Heart right ventricle (tissue), 16 donors: ENCODE results near the gene KIAA0930. TPM values are rescaled to one million over a fixed set of nuclear protein-coding genes. Genes with fewer than 3 reads are reported as not detected.

Experiments
- ATAC-seq, 8 donors: fragments of 200-7000 bp; cut with Tn5 transposase; one replicate each; pipeline ENCODE4 v1.9.1; 2020; ENCODE audit warnings: mild to moderate bottlenecking in 8 of 8, moderate library complexity in 8 of 8, moderate number of reproducible peaks in 1 of 8
- DNase-seq, 2 donors: peaks; one replicate each; pipeline ENCODE4 v3.0.0-alpha.2; 2020
- H3K27ac ChIP-seq, 10 donors: fragments of 200-600 bp; sonication (generic) in 2 of 10; one replicate each; pipeline versions ENCODE4 v1.5.0 to v1.8.0; 2020 to 2022; ENCODE audit warnings: mild to moderate bottlenecking in 3 of 10
- H3K27me3 ChIP-seq, 7 donors: fragments of 200-600 bp; one replicate each; pipeline ENCODE4 v1.8.0; 2021 to 2022; ENCODE audit warnings: mild to moderate bottlenecking in 2 of 7
- H3K36me3 ChIP-seq, 9 donors: fragments of 200-600 bp; sonication (generic) in 1 of 9; one replicate each; pipeline versions ENCODE4 v1.5.0 to v1.8.0; 2020 to 2022; ENCODE audit warnings: mild to moderate bottlenecking in 2 of 9
- H3K4me1 ChIP-seq, 9 donors: fragments of 200-600 bp; sonication (generic) in 1 of 9; one replicate each; pipeline versions ENCODE4 v1.5.0 to v1.8.0; 2020 to 2022; ENCODE audit warnings: mild to moderate bottlenecking in 4 of 9
- H3K4me3 ChIP-seq, 10 donors: fragments of 200-600 bp; sonication (generic) in 2 of 10; one replicate each; pipeline versions ENCODE4 v1.5.0 to v1.8.0; 2020 to 2022; ENCODE audit warnings: mild to moderate bottlenecking in 7 of 10, moderate library complexity in 2 of 10
- H3K9me3 ChIP-seq, 11 donors: fragments of 200-600 bp in 10 of 11; sonication (generic) in 2 of 11; one replicate each; pipeline versions ENCODE4 v1.5.0 to v1.8.0; 2013 to 2022; ENCODE audit warnings: mild to moderate bottlenecking in 2 of 11, control low read depth in 1 of 11, moderate library complexity in 1 of 11
- CTCF ChIP-seq, 9 donors: fragments of 200-600 bp; sonication (generic) in 2 of 9; IDR thresholded peaks; one replicate each; pipeline versions ENCODE4 v1.5.0 to v1.8.0; 2021 to 2022; ENCODE audit warnings: antibody characterized with exemption in 9 of 9, mild to moderate bottlenecking in 5 of 9, moderate library complexity in 1 of 9
- WGBS, 2 donors: extraction: QIAGEN DNeasy Blood & Tissue Kit; methylation state at CpG; one replicate each; pipeline ENCODE4 v1.1.7; 2013; ENCODE audit warnings: inconsistent platforms in 1 of 2; 5-methylcytosine and 5-hydroxymethylcytosine counted together
- intact Hi-C, 10 donors: fragments of 100-400 bp; cut with DNase I; formaldehyde crosslinking; loops; one replicate each; pipeline versions ENCODE4 v1.11.1 to v1.14.2; 2022
- polyA plus RNA-seq, 2 donors: library from polyadenylated mRNA; stranded (reverse); fragments of 200-250 nt; gene quantifications; one replicate each; pipeline ENCODE4 v1.2.3, GENCODE V29; 2013
- total RNA-seq, 10 donors: library from RNA; stranded (reverse); fragmentation: NEBNext Ultra II Directional in 3 of 10; extraction: Animal tissue kit (Norgen Biotek cat#: 25700) in 3 of 10; gene quantifications; one replicate each; pipeline versions ENCODE4 v1.2.1 to v1.2.4, GENCODE V29; 2021 to 2023
- donor health status: Arrhythmogenic right ventricular cardiomyopathy.
- donor health status: ischemic (EF 13 %, LVEDD 7.1; RV severe dilation, severe dysfunction).
- donor health status: healthy with polysubstance abuse.
- donor health status: DM: no; HTN: yes; CAD: no.
- donor health status: DM: no; HTN: no; CAD: no.
- donor health status: ischemic (EF 25% LVEDD 6.9; RV normal size, moderate dysfunction).
- donor health status: ischemic (EF 25% LVEDD 5.7; RV mildly dilated, moderate dysfunction).
- donor health status: healthy.
- donor health status: DM: yes; HTN: yes; CAD: no.
- donor health status: Ischemic cardiomyopathy.
- donor health status: ischemic (EF 35%, LVEDD 5.7; RV mildly dilated, moderate dysfunction).
- donor health status: nonischemic (EF 11% LVEDD 7.7; RV severe dilation, severe dysfunction).
- donor health status: DM: yes; HTN: yes; CAD: no.
- donor health status: PGD.
- donor health status: ischemic (EF 29% LVEDD 5.4; RV normal size, mild dysfunction).
- donor health status: nonischemic (EF 23%, LVEDD 6.1; RV moderate dilation, normal function).

Gene KIAA0930
- total and polyA plus RNA-seq, 12 donors = 9.1 to 48.3 (median 16.3) TPM

GRCh38 chr22:45228401-45228754, 12.3 kb downstream of the KIAA0930 start:
- intact Hi-C loops = no loop called here
- Histone ChIP-seq H3K4me1 (peaks cover 0 to 65% (median 8%) of the 10 kb centered on the region in 9 donors), H3K27me3 (no peaks in the 10 kb centered on the region), H3K36me3 (no peaks in the 10 kb centered on the region), H3K27ac (peak overlapping the region in 2 of 10 donors; percentile 1 to 82), H3K9me3 (no peaks in the 10 kb centered on the region), H3K4me3 (no peak overlapping the region)
- DNase-seq (no peak), ATAC-seq (peak in 4 of 8 donors; percentile 23 to 68 (median 34))
- 96 to 98% methylated on average over 8 of the region's 8 CpGs for WGBS, 2 donors
- TF ChIP-seq CTCF (IDR thresholded peaks at IDR 0.05) = no peak

DNA sequence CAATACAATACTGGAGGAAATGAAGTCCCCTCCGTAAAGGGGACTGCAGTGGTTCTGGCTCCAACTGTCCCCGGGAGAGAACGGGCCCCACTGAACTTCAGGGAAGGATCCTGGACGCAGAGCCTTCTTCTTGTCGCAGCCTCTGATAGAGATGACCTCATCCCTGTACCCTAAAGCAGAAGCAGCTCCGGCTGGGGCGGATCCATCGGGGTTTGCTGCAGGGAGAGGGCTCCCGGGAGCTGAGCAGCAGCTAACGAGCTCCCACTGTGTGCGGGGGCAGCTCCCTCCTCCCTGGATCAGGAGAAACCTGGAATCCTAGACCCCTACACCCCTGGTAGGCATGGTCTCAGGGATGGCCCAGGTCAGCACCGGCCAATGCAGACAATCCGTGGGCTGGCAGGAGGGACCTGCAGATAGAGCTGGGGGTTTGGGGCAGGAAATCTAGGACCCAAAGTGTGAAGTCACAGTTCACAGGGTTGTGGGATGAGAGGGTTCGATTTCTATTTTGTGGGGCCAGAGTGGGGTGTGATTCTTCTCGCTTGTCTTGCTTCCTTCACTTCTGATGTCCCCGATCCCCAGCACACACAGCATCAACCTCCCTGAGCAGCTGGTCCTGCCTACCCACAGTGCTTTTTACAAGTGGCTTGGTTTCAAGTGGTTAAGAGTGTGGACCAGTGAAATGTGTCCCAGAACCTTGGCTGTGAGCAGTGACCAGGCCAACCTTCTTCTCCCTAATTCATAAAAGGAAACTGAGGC, 12.9 kb downstream of the KIAA0930 start:
- WGBS, 2 donors = 67 to 72% methylated on average over 16 of the region's 16 CpGs
- ATAC-seq (peak in 7 of 8 donors; percentile 30 to 54 (median 48)), DNase-seq (no peak)
- no peak overlapping the region for H3K4me3 ChIP-seq
- no peak for TF ChIP-seq CTCF (IDR thresholded peaks at IDR 0.05)
- H3K4me1 ChIP-seq = peaks cover 0 to 70% (median 8%) of the 10 kb centered on the region in 9 donors
- no peaks in the 10 kb centered on the region for H3K36me3 ChIP-seq
- intact Hi-C loops = no loop called here
- peak overlapping the region in 2 of 10 donors; percentile 1 to 82 for H3K27ac ChIP-seq
- no peaks in the 10 kb centered on the region for H3K9me3 ChIP-seq
- H3K27me3 ChIP-seq = no peaks in the 10 kb centered on the region

- ATAC-seq (peak in 6 of 8 donors; percentile 9 to 53 (median 32)), DNase-seq (no peak)
- intact Hi-C loops = no loop called here
- WGBS, 2 donors = 78 to 81% methylated on average over 17 of the region's 17 CpGs
- peaks cover 0 to 82% (median 8%) of the 10 kb centered on the region in 9 donors for H3K4me1 ChIP-seq
- no peaks in the 10 kb centered on the region for H3K36me3 ChIP-seq
- H3K27ac ChIP-seq = peak overlapping the region in 1 of 10 donors; percentile 82
- H3K27me3 ChIP-seq = no peaks in the 10 kb centered on the region
- TF ChIP-seq CTCF (IDR thresholded peaks at IDR 0.05) = no peak
- no peak overlapping the region for H3K4me3 ChIP-seq
- no peaks in the 10 kb centered on the region for H3K9me3 ChIP-seq
These were observed 14.0 kb downstream of the KIAA0930 start for GRCh38 chr22:45226503-45227186.

GRCh38 chr22:45225732-45226502, 14.8 kb downstream of the KIAA0930 start:
- Histone ChIP-seq H3K27ac (peak overlapping the region in 1 of 10 donors; percentile 82), H3K4me1 (peaks cover 0 to 83% (median 8%) of the 10 kb centered on the region in 9 donors), H3K27me3 (no peaks in the 10 kb centered on the region), H3K36me3 (no peaks in the 10 kb centered on the region), H3K4me3 (no peak overlapping the region), H3K9me3 (no peaks in the 10 kb centered on the region)
- ATAC-seq (peak in 3 of 8 donors; percentile 23 to 66 (median 53)), DNase-seq (no peak)
- intact Hi-C loops = no loop called here
- TF ChIP-seq CTCF (IDR thresholded peaks at IDR 0.05) = no peak
- WGBS, 2 donors = 84 to 85% methylated on average over 26 of the region's 26 CpGs
